OCI-LY3 (cell line): ENCODE data around the gene ATG7.

Experiments used
- EZH2phosphoT487 ChIP-seq: fragments of 200-600 bp; shearing (Covaris generic); IDR thresholded peaks from 2 replicates; pipeline ENCODE4 v1.6.1; 2018; ENCODE audit warnings: antibody characterized with exemption, mixed run types, low read depth
- TF ChIP-seq, protein P1 (sequence below): fragments of 200-600, 300-600 bp; sonication (generic); IDR thresholded peaks from 2 replicates; pipeline ENCODE4 v1.5.1; 2014; ENCODE audit warnings: antibody characterized with exemption, low read length, low read depth

DNA sequence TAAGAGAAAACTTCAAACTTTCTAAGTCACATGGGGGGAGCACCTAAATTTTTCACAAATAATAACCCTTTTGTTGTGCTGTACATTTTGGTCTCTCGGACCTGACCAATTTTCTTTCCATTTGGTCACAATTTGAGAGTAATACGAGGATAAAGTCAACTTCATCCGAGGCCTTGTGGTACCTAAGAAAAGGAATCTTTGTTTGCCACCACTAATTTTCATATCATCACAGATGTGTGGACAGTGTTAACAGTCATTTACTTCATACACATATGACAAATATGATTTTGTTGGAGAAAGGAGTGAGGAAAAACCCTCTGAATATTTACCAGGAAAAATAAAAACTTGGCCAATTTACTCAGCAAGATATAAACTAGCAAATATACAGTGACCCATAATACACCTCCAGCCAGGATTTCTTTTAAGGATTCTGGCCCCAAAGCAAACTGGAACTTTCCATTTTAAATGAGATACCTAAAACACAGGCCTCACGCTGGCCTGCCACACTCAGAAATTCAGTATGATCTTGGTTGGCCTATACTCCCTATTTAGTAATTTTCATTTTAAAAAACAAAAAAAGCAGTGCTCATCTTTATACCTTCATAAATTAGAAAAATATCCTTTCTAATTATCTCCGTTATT, 330.8 kb downstream of the ATG7 start:
- TF ChIP-seq, protein P1, sequence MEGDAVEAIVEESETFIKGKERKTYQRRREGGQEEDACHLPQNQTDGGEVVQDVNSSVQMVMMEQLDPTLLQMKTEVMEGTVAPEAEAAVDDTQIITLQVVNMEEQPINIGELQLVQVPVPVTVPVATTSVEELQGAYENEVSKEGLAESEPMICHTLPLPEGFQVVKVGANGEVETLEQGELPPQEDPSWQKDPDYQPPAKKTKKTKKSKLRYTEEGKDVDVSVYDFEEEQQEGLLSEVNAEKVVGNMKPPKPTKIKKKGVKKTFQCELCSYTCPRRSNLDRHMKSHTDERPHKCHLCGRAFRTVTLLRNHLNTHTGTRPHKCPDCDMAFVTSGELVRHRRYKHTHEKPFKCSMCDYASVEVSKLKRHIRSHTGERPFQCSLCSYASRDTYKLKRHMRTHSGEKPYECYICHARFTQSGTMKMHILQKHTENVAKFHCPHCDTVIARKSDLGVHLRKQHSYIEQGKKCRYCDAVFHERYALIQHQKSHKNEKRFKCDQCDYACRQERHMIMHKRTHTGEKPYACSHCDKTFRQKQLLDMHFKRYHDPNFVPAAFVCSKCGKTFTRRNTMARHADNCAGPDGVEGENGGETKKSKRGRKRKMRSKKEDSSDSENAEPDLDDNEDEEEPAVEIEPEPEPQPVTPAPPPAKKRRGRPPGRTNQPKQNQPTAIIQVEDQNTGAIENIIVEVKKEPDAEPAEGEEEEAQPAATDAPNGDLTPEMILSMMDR, result no peak
- TF ChIP-seq EZH2phosphoT487, result no peak
